Neural cell (in vitro differentiated cells): ENCODE data around the gene SLC23A3. TPM values are rescaled to one million over a fixed set of nuclear protein-coding genes. Genes with fewer than 3 reads are reported as not detected.

Experiments used
- H2AFZ ChIP-seq: fragments of 200-600, 300-800 bp; sonication (generic), shearing (Covaris generic); 2 replicates; pipeline ENCODE4 v1.6.0; 2014; ENCODE audit warnings: low read depth, mild to moderate bottlenecking, antibody characterized with exemption, low read length, moderate library complexity
- H3F3A ChIP-seq: fragments of 200-600 bp; shearing (Covaris generic); 2 replicates; pipeline ENCODE4 v1.6.1; 2016; ENCODE audit warnings: mild to moderate bottlenecking, moderate library complexity, mixed read lengths, antibody characterized with exemption, low read length; ENCODE audit not compliant: insufficient read depth, poor library complexity, severe bottlenecking
- H3K27ac ChIP-seq: fragments of 200-600, 300-800 bp; sonication (generic), shearing (Covaris generic); 2 replicates; pipeline ENCODE4 v1.5.1; 2014; ENCODE audit warnings: mild to moderate bottlenecking, low read length, moderate library complexity
- H3K27me3 ChIP-seq: fragments of 300-800, 200-600 bp; sonication (generic), shearing (Covaris generic); 2 replicates; pipeline ENCODE4 v1.6.0; 2014; ENCODE audit warnings: mild to moderate bottlenecking, low read depth, low read length, moderate library complexity; ENCODE audit not compliant: insufficient read depth
- H3K36me3 ChIP-seq: fragments of 300-800, 200-600 bp; sonication (generic), shearing (Covaris generic); 2 replicates; pipeline ENCODE4 v1.5.1; 2014; ENCODE audit warnings: mild to moderate bottlenecking, antibody characterized with exemption, low read length, moderate library complexity; ENCODE audit not compliant: insufficient read depth
- H3K4me2 ChIP-seq: fragments of 300-800, 200-600 bp; sonication (generic), shearing (Covaris generic); 2 replicates; pipeline ENCODE4 v1.6.0; 2014; ENCODE audit warnings: mild to moderate bottlenecking, low read length
- H3K4me3 ChIP-seq: fragments of 300-800, 200-600 bp; sonication (generic), shearing (Covaris generic); 2 replicates; pipeline ENCODE4 v1.5.1; 2014; ENCODE audit warnings: mild to moderate bottlenecking, low read length, moderate library complexity
- H3K79me2 ChIP-seq: fragments of 200-600 bp; shearing (Covaris generic); replicated peaks from 2 replicates; pipeline ENCODE4 v1.6.0; 2014; ENCODE audit warnings: mild to moderate bottlenecking, low read length, moderate library complexity; ENCODE audit not compliant: insufficient read depth
- H3K9ac ChIP-seq: fragments of 300-800, 200-600 bp; sonication (generic), shearing (Covaris generic); 2 replicates; pipeline ENCODE4 v1.6.1; 2016; ENCODE audit warnings: mild to moderate bottlenecking, low read length, mixed read lengths
- H3K9me2 ChIP-seq: fragments of 200-600 bp; shearing (Covaris generic); 2 replicates; pipeline ENCODE4 v1.6.1; 2016; ENCODE audit warnings: mild to moderate bottlenecking, low read length, mixed read lengths; ENCODE audit not compliant: insufficient read depth
- H3K9me3 ChIP-seq: fragments of 200-600, 300-800 bp; sonication (generic), shearing (Covaris generic); 2 replicates; pipeline ENCODE4 v1.6.1; 2016; ENCODE audit warnings: mild to moderate bottlenecking, mixed run types, low read length, moderate library complexity, mixed read lengths
- H4K20me1 ChIP-seq: fragments of 200-600 bp; shearing (Covaris generic); 2 replicates; pipeline ENCODE4 v1.6.1; 2016; ENCODE audit warnings: mild to moderate bottlenecking, mixed run types; ENCODE audit not compliant: insufficient read depth
- EP300 ChIP-seq: fragments of 450-650 bp; conservative IDR thresholded peaks from 2 replicates; pipeline ENCODE4 v1.6.1; 2014; ENCODE audit warnings: antibody characterized with exemption, mild to moderate bottlenecking, moderate library complexity; ENCODE audit not compliant: poor library complexity, severe bottlenecking
- EZH2 ChIP-seq: fragments of 200-600, 300-800 bp; shearing (Covaris generic), sonication (generic); IDR thresholded peaks from 2 replicates; pipeline ENCODE4 v1.6.1; 2014; ENCODE audit warnings: antibody characterized with exemption, low read length, borderline replicate concordance, mild to moderate bottlenecking; ENCODE audit not compliant: insufficient read depth, poor library complexity, severe bottlenecking
- MXI1 ChIP-seq: fragments of 450-650 bp; conservative IDR thresholded peaks from 2 replicates; pipeline ENCODE4 v1.6.1; 2014; ENCODE audit warnings: antibody characterized with exemption, mild to moderate bottlenecking; ENCODE audit not compliant: poor library complexity, severe bottlenecking
- POLR2AphosphoS5 ChIP-seq: IDR thresholded peaks from 2 replicates; pipeline ENCODE4 v1.6.1; 2012
- RAD21 ChIP-seq: fragments of 450-650 bp; conservative IDR thresholded peaks from 2 replicates; pipeline ENCODE4 v1.6.1; 2014; ENCODE audit warnings: antibody characterized with exemption, mild to moderate bottlenecking, moderate library complexity
- SMC3 ChIP-seq: fragments of 450-650 bp; conservative IDR thresholded peaks from 2 replicates; pipeline ENCODE4 v1.6.1; 2014; ENCODE audit warnings: antibody characterized with exemption, mild to moderate bottlenecking, moderate library complexity; ENCODE audit not compliant: poor library complexity
- TAF1 ChIP-seq: IDR thresholded peaks from 2 replicates; pipeline ENCODE4 v1.6.1; 2012; ENCODE audit warnings: low read depth
- polyA plus RNA-seq: library from polyadenylated mRNA; depleted of rRNA; stranded (reverse); fragments of >200 nt; gene quantifications from 2 replicates; pipeline ENCODE4 v1.2.3, GENCODE V29; 2014
- TF ChIP-seq, protein P1 (sequence below): IDR thresholded peaks from 2 replicates; pipeline ENCODE4 v1.6.1; 2012; ENCODE audit warnings: borderline replicate concordance
- TF ChIP-seq, protein P2 (sequence below): fragments of 450-650 bp; IDR thresholded peaks from 2 replicates; pipeline ENCODE4 v1.5.1; 2014; ENCODE audit warnings: antibody characterized with exemption, mild to moderate bottlenecking, moderate library complexity; ENCODE audit not compliant: poor library complexity, severe bottlenecking

The SLC23A3 gene
- polyA plus RNA-seq, 1 donor from 2014 or later: 0.28 TPM

- peaks cover 14% of the 10 kb centered on the region for H3K79me2 ChIP-seq
- no peak overlapping the region for H2AFZ ChIP-seq
- no peaks in the 10 kb centered on the region for H3K9me3 ChIP-seq
- H3F3A ChIP-seq: no peaks in the 10 kb centered on the region
- no peak overlapping the region for H3K4me2 ChIP-seq
- H3K27ac ChIP-seq: no peak overlapping the region
- no peaks in the 10 kb centered on the region for H4K20me1 ChIP-seq
- no peak overlapping the region for H3K9ac ChIP-seq
- H3K27me3 ChIP-seq: no peaks in the 10 kb centered on the region
- H3K36me3 ChIP-seq: peaks cover 6% of the 10 kb centered on the region
- H3K9me2 ChIP-seq: no peaks in the 10 kb centered on the region
- TF ChIP-seq EP300 (no peak), EZH2 (no peak), POLR2AphosphoS5 (no peak), RAD21 (no peak), MXI1 (no peak), TAF1 (no peak), SMC3 (no peak)
- TF ChIP-seq, protein P1, sequence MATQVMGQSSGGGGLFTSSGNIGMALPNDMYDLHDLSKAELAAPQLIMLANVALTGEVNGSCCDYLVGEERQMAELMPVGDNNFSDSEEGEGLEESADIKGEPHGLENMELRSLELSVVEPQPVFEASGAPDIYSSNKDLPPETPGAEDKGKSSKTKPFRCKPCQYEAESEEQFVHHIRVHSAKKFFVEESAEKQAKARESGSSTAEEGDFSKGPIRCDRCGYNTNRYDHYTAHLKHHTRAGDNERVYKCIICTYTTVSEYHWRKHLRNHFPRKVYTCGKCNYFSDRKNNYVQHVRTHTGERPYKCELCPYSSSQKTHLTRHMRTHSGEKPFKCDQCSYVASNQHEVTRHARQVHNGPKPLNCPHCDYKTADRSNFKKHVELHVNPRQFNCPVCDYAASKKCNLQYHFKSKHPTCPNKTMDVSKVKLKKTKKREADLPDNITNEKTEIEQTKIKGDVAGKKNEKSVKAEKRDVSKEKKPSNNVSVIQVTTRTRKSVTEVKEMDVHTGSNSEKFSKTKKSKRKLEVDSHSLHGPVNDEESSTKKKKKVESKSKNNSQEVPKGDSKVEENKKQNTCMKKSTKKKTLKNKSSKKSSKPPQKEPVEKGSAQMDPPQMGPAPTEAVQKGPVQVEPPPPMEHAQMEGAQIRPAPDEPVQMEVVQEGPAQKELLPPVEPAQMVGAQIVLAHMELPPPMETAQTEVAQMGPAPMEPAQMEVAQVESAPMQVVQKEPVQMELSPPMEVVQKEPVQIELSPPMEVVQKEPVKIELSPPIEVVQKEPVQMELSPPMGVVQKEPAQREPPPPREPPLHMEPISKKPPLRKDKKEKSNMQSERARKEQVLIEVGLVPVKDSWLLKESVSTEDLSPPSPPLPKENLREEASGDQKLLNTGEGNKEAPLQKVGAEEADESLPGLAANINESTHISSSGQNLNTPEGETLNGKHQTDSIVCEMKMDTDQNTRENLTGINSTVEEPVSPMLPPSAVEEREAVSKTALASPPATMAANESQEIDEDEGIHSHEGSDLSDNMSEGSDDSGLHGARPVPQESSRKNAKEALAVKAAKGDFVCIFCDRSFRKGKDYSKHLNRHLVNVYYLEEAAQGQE: no peak
- TF ChIP-seq, protein P2, sequence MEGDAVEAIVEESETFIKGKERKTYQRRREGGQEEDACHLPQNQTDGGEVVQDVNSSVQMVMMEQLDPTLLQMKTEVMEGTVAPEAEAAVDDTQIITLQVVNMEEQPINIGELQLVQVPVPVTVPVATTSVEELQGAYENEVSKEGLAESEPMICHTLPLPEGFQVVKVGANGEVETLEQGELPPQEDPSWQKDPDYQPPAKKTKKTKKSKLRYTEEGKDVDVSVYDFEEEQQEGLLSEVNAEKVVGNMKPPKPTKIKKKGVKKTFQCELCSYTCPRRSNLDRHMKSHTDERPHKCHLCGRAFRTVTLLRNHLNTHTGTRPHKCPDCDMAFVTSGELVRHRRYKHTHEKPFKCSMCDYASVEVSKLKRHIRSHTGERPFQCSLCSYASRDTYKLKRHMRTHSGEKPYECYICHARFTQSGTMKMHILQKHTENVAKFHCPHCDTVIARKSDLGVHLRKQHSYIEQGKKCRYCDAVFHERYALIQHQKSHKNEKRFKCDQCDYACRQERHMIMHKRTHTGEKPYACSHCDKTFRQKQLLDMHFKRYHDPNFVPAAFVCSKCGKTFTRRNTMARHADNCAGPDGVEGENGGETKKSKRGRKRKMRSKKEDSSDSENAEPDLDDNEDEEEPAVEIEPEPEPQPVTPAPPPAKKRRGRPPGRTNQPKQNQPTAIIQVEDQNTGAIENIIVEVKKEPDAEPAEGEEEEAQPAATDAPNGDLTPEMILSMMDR: no peak
- H3K4me3 ChIP-seq: no peak overlapping the region
Measured at GRCh38 chr2:219182331-219183150, 12.7 kb upstream of the SLC23A3 start.

- Histone ChIP-seq H3K4me3 (no peak overlapping the region), H2AFZ (no peak overlapping the region), H3K9ac (no peak overlapping the region), H3K9me2 (no peaks in the 10 kb centered on the region), H3K27me3 (no peaks in the 10 kb centered on the region), H3K4me2 (no peak overlapping the region), H3K27ac (no peak overlapping the region), H4K20me1 (no peaks in the 10 kb centered on the region), H3K9me3 (no peaks in the 10 kb centered on the region), H3K36me3 (peaks cover 6% of the 10 kb centered on the region), H3K79me2 (peaks cover 14% of the 10 kb centered on the region), H3F3A (peaks cover 3% of the 10 kb centered on the region)
- TF ChIP-seq EZH2: no peak
- no peak for TF ChIP-seq POLR2AphosphoS5
Measured at GRCh38 chr2:219181531-219181930, 11.7 kb upstream of the SLC23A3 start.
